Ramos (cell line): ENCODE data around the gene ENTHD1.
"Not testable (repeated sequence)": the region's sequence is repeated elsewhere in the genome, so short reads cannot be mapped to it uniquely, and the experiment has no call there.

Experiments
- in situ Hi-C: fragments of 300-500 bp; cut with MboI; formaldehyde crosslinking; loops from one replicate; pipeline ENCODE4 v1.14.3; 2022; ENCODE audit warnings: low sequenced_read_pairs; ENCODE audit not compliant: unreplicated experiment

Gene ENTHD1

DNA sequence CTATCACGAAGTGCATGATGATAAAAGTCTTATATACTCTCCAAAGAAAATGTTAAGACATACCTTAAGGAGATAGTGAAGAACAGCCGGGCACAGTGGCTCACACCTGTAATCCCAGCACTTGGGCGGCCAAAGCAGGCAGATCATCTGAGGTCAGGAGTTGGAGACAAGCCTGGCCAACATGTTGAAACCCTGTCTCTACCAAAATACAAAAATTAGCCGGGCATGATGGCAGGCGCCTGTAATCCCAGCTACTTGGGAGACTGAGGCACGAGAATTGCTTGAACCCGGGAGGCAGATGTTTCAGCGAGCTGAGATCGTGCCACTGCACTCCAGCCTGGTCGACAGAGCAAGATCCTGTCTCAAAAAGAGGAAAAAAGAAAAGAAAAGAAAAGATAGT is 10.5 kb upstream of the ENTHD1 start:
- in situ Hi-C loops = not testable (repeated sequence)

DNA sequence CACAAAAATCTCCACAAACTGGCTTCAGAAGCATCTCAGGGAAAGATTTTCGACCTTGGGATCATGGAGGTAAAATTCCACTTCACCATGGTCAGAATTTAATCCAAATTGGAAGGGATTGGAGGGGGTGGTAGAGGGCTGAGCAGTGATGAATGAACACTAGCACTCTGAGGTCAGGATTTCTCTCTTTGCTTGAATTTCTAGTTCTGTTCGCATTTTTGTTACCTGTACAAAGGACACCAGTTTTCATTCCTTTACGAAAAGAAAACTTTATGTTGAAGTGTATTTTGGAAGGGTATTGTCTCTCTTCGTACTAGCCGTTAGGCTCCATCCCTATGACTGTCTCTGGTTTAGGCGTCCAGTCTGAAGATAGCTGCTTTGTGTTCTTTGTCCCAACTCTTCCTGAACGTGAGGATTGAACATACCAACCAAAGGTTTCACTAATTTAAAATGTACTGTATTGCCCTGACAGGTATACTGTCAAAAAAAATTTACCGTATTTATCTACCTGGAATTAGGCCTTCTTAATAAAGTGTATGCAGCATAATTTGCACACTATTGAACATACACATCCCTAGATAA is 8.1 kb upstream of the ENTHD1 start:
- in situ Hi-C loops = no loop called here

DNA sequence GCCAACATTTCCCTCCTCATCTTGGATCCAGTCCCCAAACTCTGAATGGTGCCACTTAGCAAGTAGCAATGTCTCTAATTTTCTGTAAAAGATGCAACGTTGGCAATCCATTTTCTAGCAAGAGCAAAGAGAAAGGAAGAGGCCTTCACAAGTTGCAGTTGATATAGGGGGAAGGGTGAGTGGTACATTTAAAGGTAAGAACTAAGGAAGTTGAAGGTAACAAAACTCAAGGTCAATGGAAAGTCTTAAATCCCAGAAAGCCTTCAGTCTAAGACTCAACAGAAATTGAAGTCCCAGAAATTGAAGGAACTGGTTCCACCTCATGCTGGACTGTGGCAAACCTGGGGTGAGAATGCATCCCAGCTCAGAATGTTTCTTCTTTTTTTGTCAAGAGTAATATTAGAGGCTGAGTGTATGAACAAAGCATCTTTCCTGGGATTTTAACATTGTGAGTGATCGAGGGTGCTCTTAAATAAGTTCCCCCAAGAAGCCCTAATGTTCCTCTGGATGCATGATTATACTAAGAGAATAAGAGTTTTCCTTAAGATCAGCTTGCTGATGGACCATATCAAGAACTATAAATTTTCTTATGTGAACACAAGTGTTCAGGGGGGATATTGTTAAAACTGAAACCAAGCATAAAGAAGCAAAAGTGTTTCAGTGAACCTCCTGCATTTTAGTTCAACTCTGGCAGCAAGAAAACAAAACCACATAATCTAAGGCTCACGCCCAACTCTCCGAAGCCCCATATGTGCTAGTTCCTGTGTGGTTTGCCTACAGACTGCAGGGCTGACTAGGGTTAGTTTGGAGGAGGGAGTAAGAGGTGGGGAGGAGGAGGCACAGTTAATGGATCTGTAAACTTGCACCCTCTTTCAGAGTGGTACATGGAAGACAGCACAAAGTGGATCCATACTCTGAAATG is 7.0 kb upstream of the ENTHD1 start, which contains the start of gene GRAP2:
Gene GRAP2, plus strand, starts transcription at position 779 of the 922 bp plus-strand sequence. CDS start 46,023 bp downstream, outside the sequence.
- in situ Hi-C loops = no loop called here

DNA sequence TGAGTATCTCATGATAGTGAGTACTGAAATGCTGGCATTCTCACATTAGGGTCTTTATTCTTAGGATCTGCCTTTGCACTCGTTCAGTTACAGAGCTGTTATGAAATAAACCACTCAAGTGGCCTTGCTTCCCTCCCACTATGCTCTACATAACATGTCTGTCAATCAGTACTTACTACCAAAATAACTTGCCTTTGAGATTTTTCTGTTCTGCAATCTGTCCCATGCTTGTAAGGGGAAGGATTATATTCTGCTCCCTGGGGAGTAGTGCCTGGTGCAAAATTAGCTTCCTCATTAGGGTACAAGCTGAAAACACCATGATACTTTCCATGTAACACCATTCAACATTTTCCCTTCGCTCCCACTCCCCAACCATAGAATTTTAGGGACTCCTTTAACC is 5.4 kb upstream of the ENTHD1 start:
- in situ Hi-C loops = no loop called here

DNA sequence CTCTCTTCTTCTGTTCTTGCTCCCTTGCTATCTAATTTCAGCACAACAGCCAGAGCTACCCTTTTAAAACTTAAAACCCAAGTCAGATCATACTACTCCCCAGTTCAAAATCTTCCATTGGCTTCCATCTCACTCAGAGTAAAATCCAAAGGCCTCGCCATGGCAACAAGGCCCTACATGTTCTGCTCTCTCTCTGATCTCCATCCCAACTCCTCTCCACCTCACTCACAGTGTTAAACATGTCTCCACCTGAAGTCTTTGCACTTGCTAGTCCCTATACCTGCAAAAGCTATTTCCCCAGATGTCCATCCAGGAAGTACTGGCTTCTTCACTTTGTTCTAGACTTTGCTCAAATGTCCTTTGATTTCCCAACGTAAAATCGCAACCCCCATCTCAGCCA is 4.3 kb upstream of the ENTHD1 start:
- in situ Hi-C loops = no loop called here

DNA sequence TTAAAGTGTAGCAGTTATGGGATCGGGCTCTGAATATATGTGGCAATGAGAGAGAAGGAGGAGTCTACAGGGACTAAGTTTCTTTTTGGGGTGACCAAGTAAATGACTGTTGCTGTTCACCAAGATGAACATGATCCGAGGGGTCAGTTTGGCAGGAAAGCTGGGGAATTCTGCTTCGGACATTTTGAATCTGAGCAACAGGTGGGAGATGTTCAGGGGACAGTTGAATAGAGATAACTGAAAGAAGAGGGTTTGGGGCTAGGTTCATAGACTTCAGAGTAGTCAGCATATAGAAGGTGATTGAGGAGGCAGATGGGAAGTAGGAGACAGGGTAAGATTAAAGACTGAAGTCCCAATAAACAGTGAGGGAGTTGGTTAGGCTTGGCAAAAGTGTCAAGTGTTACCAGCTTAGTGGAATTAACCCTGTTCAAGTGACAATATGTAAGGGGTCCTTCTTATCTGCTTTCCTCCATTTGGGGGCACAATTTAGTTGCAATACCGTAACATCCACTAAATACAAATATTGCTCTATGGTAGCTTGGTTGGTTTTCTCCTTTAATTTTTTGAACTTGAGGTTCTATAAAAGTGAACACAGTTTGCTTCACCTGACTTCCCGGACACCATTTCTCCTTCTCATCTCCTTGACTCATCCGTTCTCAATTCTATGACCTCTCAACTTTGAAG is 2.9 kb upstream of the ENTHD1 start:
- in situ Hi-C loops = no loop called here

DNA sequence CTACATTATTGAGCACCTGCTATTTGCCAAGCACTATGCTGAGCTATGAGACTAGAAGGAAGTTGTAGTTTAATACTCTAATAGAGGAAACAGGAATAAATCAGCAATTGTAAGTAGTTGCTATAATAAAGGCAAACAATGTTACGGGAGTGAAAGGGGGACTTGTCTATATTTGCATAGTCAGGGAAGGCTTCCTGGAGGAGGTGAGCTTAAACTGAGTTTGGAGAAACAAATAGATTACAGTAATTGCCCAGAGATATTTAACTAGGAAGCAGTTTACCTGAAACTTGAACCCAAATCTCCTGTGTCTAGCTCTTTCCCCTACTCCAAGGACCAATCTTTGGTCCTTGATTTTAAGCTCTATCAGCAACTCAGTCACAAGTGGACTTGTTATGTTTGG is 2.1 kb upstream of the ENTHD1 start:
- in situ Hi-C loops = no loop called here

DNA sequence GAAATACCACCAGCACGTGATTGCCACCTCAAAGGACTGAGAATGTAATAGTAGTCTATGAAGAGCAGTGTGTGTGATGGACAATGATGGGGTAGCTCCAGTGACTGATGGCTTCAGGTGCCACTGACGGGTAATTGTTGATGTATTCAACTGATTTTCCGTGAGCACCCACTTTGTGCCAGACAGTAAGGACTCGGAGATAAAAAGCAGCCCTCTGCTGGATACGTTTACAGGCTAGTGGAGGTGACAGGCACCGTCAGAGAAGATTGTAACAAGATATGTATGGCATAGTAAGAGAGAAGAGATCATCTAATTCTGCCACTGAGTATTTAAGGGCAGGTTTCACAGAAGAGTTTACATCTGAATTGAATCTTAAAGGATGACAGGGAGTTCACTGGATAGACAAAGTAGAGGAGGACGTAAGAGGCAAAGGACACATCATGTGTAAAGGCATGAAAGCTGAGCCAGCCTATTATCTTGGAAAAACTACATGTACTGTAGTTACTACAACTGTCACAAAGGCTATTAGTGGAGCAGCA is 1.1 kb upstream of the ENTHD1 start:
- in situ Hi-C loops = no loop called here

DNA sequence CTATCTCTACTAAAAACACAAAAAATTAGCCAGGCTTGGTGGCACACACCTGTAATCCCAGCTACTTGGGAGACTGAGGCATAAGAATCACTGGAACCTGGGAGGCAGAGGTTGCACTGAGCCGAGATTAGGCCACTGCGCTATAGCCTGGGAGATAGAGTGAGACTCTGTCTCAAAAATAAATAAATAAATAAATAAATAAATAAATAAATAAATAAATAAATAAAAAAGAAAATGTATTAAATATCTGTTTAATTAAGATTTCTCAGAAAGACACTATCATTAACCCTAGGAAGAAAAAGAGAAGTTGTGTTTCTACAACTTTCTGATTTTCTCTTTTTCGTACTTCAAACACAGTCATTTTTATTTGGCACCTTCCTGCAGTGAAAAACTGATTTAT is 3.6 kb downstream of the ENTHD1 start:
- in situ Hi-C loops = not testable (repeated sequence)

DNA sequence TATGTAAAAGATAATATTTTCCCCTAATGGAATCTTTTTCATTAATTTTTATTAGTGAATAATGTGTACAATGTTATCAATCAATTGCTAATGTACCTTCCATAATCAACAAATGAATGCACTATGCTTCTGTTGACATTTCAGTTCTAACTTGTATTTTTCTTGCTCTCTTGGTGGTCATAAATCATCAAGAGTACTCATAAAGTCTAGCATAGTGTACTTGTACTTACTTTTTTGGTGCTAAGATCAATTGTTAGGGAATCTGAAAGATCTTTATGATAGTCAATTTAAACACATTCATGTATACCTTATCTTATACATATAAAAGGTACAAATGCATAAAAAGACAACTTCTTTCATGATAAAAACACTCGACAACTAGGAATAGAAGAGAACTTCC is 10.5 kb downstream of the ENTHD1 start:
- in situ Hi-C loops = no loop called here

DNA sequence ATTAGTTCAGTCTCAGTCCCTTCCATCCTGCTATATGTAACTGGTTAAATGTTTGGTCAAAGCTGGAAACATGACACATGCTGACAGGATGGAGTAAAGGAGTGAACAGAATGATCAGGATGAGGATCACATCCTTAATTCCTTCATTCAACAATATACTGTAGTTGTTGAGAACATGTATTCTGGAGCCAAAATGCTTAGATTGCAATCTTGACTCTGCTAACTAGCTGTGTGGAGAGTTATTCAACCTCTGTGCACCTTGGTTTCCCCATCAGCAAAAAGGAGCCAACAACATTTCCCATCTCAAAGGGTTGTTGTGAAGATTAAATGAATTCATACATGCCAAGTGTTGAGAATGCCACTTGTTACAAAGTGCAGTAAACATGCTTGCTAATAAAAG is 12.8 kb downstream of the ENTHD1 start:
- in situ Hi-C loops = no loop called here

DNA sequence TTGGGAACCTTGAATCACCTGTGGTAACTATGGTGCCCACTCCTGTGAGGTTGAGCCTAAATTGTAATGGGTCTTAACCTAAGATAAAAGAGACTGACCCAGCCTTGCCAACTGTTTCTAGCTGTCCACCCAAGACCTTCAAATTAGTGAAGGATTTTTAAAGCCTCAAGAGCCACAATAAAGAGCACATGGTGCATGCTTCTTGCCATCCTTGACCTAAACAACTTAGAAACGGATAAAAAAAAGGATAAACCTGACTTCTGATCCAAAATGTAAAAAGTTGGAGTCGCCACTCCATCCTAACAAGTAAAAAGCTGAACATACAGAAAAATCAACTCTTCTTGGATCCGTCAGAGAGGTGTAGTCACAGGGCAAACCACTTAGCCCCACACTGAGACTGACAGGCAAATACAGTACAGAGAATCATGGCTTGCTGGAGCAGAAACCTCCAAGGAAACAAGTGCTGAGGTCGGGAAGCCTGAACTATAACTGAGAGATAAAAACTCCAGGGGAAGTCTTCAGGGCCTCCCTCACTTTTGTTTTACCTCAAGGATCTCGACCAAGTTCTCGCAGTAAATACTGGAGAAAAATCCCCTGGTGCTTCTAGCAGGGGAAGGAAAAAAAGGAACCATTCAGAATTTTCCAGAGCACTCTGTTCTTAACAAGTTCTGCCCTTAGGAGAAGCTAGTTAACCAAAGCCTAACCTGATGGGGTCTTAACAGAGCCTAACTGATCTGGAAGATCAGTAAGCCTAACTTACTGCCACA is 16.3 kb downstream of the ENTHD1 start:
- in situ Hi-C loops = no loop called here

DNA sequence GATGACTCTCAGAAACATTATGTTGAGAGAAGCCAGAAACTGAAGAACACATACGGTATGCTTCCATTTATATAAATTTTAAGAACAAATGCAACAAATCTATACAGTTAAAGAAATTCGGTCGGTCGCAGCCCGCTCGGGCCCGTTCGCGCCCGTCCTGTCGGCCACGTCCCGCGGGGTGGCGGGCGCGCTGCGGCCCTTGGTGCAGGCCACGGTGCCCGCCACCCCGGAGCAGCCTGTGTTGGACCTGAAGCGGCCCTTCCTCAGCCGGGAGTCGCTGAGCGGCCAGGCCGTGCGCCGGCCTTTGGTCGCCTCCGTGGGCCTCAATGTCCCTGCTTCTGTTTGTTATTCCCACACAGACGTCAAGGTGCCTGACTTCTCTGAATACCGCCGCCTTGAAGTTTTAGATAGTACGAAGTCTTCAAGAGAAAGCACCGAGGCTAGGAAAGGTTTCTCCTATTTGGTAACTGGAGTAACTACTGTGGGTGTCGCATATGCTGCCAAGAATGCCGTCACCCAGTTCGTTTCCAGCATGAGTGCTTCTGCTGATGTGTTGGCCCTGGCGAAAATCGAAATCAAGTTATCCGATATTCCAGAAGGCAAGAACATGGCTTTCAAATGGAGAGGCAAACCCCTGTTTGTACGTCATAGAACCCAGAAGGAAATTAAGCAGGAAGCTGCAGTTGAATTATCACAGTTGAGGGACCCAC is 18.2 kb downstream of the ENTHD1 start:
- in situ Hi-C loops = not testable (repeated sequence)

DNA sequence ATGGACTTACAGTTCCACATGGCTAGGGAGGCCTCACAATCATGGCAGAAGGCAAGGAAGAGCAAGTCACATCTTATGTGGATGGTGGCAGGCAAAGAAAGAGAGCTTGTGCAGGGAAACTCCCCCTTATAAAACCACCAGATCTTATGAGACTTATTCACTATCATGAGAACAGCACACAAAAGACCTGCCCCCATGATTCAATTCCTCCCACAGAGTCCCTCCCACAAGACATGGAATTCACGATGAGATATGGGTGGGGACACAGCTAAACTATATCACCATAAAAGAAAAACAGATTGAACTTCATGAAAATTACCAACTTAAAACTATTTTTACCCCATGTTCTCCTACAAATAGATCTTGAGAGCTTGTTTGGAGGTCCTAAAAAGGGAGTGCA is 19.6 kb downstream of the ENTHD1 start:
- in situ Hi-C loops = no loop called here

DNA sequence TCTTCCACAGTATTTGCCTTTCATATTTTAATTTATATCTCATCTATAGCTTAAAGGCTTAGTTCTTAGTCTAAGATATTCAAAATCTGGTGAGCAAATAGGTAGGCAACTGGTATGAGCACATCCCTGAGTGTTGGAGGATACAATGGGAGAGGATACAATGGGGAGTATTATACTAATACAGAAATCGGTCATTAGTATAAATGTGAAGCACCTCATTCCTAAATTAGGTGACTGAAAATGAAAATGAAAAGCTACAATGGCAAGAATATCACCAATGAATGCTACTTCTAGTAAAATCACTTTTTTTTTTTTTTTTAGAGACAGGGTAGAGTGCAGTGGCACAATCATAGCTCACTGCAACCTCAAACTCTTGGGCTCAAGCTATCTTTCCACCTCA is 21.0 kb downstream of the ENTHD1 start:
- in situ Hi-C loops = no loop called here

DNA sequence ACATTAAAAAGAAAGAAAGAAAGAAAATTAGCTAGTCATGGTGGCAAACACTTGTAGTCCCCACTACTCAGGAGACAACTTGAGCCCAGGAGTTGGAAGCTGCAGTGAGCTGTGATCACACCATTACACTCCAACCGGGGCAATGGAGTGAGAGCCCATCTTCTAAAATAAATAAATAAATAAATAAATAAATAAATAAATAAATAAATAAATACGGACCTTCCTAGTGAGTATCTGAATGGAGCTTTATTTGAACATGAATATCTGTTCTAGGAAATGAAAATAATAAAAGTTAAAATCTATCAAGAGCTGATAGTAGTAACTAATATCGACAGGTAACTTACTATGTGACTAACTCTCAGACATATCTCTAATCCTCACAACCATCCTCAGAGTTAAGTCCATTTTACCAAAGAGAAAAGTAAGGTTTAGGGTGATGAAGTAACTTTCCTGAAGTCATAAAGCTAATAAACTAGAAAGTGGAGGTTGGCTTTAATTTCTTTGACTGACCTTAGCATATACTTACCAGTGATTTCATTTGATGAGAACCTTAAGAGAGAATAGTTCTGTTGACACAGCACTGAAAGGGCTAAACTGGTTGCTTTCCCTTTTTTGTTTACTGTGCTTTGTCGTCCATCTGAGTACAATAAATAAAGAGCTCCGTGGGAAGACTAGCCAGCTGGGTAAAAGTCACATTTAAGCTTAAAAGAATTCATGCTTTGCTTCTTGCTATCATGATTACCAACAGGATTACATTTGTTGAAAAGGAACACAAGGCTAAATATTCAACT is 22.4 kb downstream of the ENTHD1 start:
- in situ Hi-C loops = no loop called here

DNA sequence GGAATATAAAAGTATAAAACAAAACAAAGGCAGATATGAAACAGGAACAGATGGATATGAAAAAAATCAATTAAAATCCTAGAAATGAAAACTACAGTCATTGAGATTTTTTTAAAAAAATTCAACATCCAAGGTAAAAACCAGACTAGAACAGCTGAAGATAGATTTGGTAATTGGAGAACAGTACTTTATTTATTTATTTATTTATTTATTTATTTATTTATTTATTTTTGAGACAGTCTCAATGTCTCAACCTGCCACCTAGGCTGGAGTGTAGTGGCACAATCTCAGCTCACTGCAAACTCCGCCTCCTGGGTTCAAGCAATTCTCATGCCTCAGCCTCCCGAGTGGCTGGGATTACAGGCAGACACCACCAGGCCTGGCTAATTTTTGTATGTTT is 23.8 kb downstream of the ENTHD1 start:
- in situ Hi-C loops = not testable (repeated sequence)

DNA sequence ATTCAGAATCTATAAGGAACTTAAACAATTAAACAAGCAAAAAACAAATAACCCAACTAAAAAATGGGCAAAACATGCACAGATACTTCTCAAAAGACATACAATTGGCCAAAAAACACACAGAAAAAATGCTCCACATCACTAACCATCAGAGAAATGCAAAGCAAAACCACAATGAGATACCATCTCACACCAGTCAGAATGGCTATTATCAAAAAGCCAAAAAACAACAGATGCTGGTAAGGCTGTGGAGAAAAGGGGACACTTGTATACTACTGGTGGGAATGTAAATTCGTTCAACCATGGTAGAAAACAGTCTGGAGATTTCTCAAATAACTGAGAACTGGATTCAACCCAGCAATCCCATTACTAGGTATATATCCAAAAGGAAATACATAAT is 24.8 kb downstream of the ENTHD1 start:
- in situ Hi-C loops = no loop called here
